ENCODE results near the gene ARRDC1. TPM values are rescaled to one million over a fixed set of nuclear protein-coding genes. Genes with fewer than 3 reads are reported as not detected.

The ARRDC1 gene
- total RNA-seq, 4 donors from 2014 or later: 132 to 560 (median 370) TPM

- WGBS, 2 donors (ENCODE audit: low coverage in 1 of 2): 76 to 92% methylated on average over 3 to 22 of the region's 22 CpGs
- H3K36me3 ChIP-seq: no peaks in the 10 kb centered on the region
- in situ Hi-C loops (cut with MboI; ENCODE audit: low pct_ligation_motif_present in 1 of 4, low pct_unique_long_range_greater_than_20kb in 1 of 4, low sequenced_read_pairs in 3 of 4): no loop called here
Measured at GRCh38 chr9:137581361-137582285, 23.9 kb upstream of the ARRDC1 start.

GRCh38 chr9:137582286-137582860 is 23.1 kb upstream of the ARRDC1 start:
- intact Hi-C loops (cut with DNase I; ENCODE audit: low total_unique reads) (no loop called here), in situ Hi-C loops (cut with MboI; ENCODE audit: low pct_ligation_motif_present in 1 of 4, low pct_unique_long_range_greater_than_20kb in 1 of 4, low sequenced_read_pairs in 3 of 4) (no loop called here)
- H3K4me1 ChIP-seq: peaks cover 10 to 15% (median 13%) of the 10 kb centered on the region in 4 donors
- no peak overlapping the region for H3K4me3 ChIP-seq
- no peak overlapping the region for H3K27ac ChIP-seq
- no peak for DNase-seq
- no peak for TF ChIP-seq EP300 (IDR thresholded peaks at IDR 0.05; ENCODE audit: low read depth)
- TF ChIP-seq CTCF (IDR thresholded peaks at IDR 0.05): peak in 2 of 5 experiments; percentile 31 to 36
- no peaks in the 10 kb centered on the region for H3K27me3 ChIP-seq
- no peaks in the 10 kb centered on the region for H3K9me3 ChIP-seq
- no peaks in the 10 kb centered on the region for H3K36me3 ChIP-seq
- WGBS, 2 donors (ENCODE audit: low coverage in 1 of 2): 86% methylated on average over 20 of the region's 20 CpGs; no CpG with 5 or more reads in 1 of the 2 donors

More at GRCh38 chr9:137581361-137582285, 23.9 kb upstream of the ARRDC1 start:
- H3K27me3 ChIP-seq: no peaks in the 10 kb centered on the region
- no peak overlapping the region for H3K4me3 ChIP-seq
- TF ChIP-seq CTCF (IDR thresholded peaks at IDR 0.05) (no peak), EP300 (IDR thresholded peaks at IDR 0.05; ENCODE audit: low read depth) (no peak)
- no peak overlapping the region for H3K27ac ChIP-seq
- no peak for DNase-seq
- H3K9me3 ChIP-seq: no peaks in the 10 kb centered on the region
- H3K4me1 ChIP-seq: peaks cover 15 to 22% (median 20%) of the 10 kb centered on the region in 4 donors
- intact Hi-C loops (cut with DNase I; ENCODE audit: low total_unique reads): no loop called here

- DNase-seq: no peak
- H3K27me3 ChIP-seq: no peaks in the 10 kb centered on the region
- in situ Hi-C loops (cut with MboI; ENCODE audit: low pct_ligation_motif_present in 1 of 4, low pct_unique_long_range_greater_than_20kb in 1 of 4, low sequenced_read_pairs in 3 of 4) (no loop called here), intact Hi-C loops (cut with DNase I; ENCODE audit: low total_unique reads) (no loop called here)
- WGBS, 2 donors (ENCODE audit: low coverage in 1 of 2): 85 to 88% methylated on average over 4 to 14 of the region's 14 CpGs
- H3K4me1 ChIP-seq: peaks cover 4 to 6% (median 5%) of the 10 kb centered on the region in 4 donors
- H3K36me3 ChIP-seq: no peaks in the 10 kb centered on the region
- no peaks in the 10 kb centered on the region for H3K9me3 ChIP-seq
- TF ChIP-seq POLR2AphosphoS5 (IDR thresholded peaks at IDR 0.05) (no peak), POLR2A (IDR thresholded peaks at IDR 0.05) (no peak), EP300 (IDR thresholded peaks at IDR 0.05; ENCODE audit: low read depth) (no peak), CTCF (IDR thresholded peaks at IDR 0.05) (no peak)
- H3K4me3 ChIP-seq: no peak overlapping the region
- no peak overlapping the region for H3K27ac ChIP-seq
Measured at GRCh38 chr9:137583347-137583746, 22.1 kb upstream of the ARRDC1 start.

- Histone ChIP-seq H3K4me3 (no peak overlapping the region), H3K4me1 (peaks cover 5 to 9% (median 7%) of the 10 kb centered on the region in 4 donors), H3K27me3 (no peaks in the 10 kb centered on the region), H3K27ac (no peak overlapping the region), H3K9me3 (no peaks in the 10 kb centered on the region), H3K36me3 (no peaks in the 10 kb centered on the region)
- intact Hi-C loops (cut with DNase I; ENCODE audit: low total_unique reads): no loop called here
- no peak for DNase-seq
- in situ Hi-C loops (cut with MboI; ENCODE audit: low pct_ligation_motif_present in 1 of 4, low pct_unique_long_range_greater_than_20kb in 1 of 4, low sequenced_read_pairs in 3 of 4): no loop called here
- WGBS, 2 donors (ENCODE audit: low coverage in 1 of 2): 88% methylated on average over 8 of the region's 8 CpGs; no CpG with 5 or more reads in 1 of the 2 donors
- TF ChIP-seq EP300 (IDR thresholded peaks at IDR 0.05; ENCODE audit: low read depth): no peak
Measured at GRCh38 chr9:137583957-137584356, 21.5 kb upstream of the ARRDC1 start.
